GM12892 (cell line): ENCODE measurements around the gene MYLK.

Experiments
- POLR2A ChIP-seq: IDR thresholded peaks from 2 replicates; pipeline ENCODE4 v1.6.1; 2011; ENCODE audit warnings: low read depth, low read length, control low read depth
- POLR2AphosphoS5 ChIP-seq: IDR thresholded peaks from 2 replicates; pipeline ENCODE4 v1.6.1; 2011; ENCODE audit warnings: low read depth, low read length, control low read depth
- TAF1 ChIP-seq: IDR thresholded peaks from 2 replicates; pipeline ENCODE4 v1.6.1; 2011; ENCODE audit warnings: low read depth, mild to moderate bottlenecking, control low read depth, low read length, borderline replicate concordance

DNA sequence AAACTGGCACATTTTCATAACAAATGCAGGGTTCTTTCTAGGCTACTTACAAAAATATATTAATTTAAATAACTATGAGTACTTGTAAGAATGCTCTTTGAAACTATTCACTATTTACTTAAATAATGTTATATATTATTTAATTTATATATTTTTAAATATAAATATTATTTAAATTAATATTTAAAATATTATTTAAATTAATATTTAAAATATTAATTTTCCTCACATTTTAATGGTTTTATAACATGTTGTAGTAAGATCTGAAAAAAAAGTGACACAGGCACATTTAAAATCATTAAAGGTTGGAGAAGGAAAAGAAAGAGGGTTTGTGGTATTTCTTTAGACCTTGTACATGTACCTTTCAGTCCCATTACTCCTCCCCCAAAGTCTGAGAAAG, 42.3 kb upstream of the MYLK start:
- no peak for TF ChIP-seq POLR2A
- TF ChIP-seq POLR2AphosphoS5: no peak
- no peak for TF ChIP-seq TAF1
